ENCODE data around the gene IL32. TPM values are rescaled to one million over a fixed set of nuclear protein-coding genes. Genes with fewer than 3 reads are reported as not detected.

The IL32 gene
- total RNA-seq, 4 donors from 2014 or later = 2.6 to 39.0 (median 21.6) TPM

- ATAC-seq = no peak
- H3K4me1 ChIP-seq = peaks cover 0 to 27% (median 18%) of the 10 kb centered on the region in 3 donors
- H3K36me3 ChIP-seq = no peaks in the 10 kb centered on the region
- H3K4me3 ChIP-seq = peak overlapping the region in 1 of 2 donors; percentile 51
- WGBS, 2 donors (ENCODE audit: low coverage in 1 of 2) = 0% methylated on average over 1 of the region's 54 CpGs
- no peaks in the 10 kb centered on the region for H3K9me3 ChIP-seq
- H3K27ac ChIP-seq = no peak overlapping the region
- H3K27me3 ChIP-seq = peaks cover 98% of the 10 kb centered on the region
- TF ChIP-seq POLR2A (IDR thresholded peaks at IDR 0.05) (no peak), EP300 (IDR thresholded peaks at IDR 0.05) (no peak), CTCF (IDR thresholded peaks at IDR 0.05) (no peak), POLR2AphosphoS5 (IDR thresholded peaks at IDR 0.05) (no peak)
Measured at GRCh38 chr16:3046641-3047386, 18.6 kb upstream of the IL32 start.

DNA sequence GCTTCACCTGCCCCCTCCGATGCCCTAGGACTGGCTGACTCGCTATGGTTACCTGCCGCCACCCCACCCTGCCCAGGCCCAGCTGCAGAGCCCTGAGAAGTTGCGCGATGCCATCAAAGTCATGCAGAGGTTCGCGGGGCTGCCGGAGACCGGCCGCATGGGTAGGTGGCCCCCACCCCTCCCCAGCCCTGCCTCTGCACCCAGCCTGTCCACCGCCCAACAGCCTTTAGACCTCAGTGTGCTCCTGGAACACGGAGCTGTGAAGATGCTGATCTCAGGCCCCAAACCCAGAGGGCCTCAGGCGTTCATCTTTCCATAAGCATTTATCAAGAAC lies 18.1 kb upstream of the IL32 start:
- no peak for ATAC-seq
- Histone ChIP-seq H3K4me3 (no peak overlapping the region), H3K4me1 (peaks cover 0 to 27% (median 18%) of the 10 kb centered on the region in 3 donors), H3K36me3 (no peaks in the 10 kb centered on the region), H3K27me3 (peaks cover 99% of the 10 kb centered on the region), H3K9me3 (no peaks in the 10 kb centered on the region), H3K27ac (no peak overlapping the region)
- TF ChIP-seq CTCF (IDR thresholded peaks at IDR 0.05) (no peak), EP300 (IDR thresholded peaks at IDR 0.05) (no peak), POLR2A (IDR thresholded peaks at IDR 0.05) (no peak), POLR2AphosphoS5 (IDR thresholded peaks at IDR 0.05) (no peak)
- WGBS, 2 donors (ENCODE audit: low coverage in 1 of 2) = 40% methylated on average over 1 of the region's 13 CpGs; no CpG with 5 or more reads in 1 of the 2 donors

DNA sequence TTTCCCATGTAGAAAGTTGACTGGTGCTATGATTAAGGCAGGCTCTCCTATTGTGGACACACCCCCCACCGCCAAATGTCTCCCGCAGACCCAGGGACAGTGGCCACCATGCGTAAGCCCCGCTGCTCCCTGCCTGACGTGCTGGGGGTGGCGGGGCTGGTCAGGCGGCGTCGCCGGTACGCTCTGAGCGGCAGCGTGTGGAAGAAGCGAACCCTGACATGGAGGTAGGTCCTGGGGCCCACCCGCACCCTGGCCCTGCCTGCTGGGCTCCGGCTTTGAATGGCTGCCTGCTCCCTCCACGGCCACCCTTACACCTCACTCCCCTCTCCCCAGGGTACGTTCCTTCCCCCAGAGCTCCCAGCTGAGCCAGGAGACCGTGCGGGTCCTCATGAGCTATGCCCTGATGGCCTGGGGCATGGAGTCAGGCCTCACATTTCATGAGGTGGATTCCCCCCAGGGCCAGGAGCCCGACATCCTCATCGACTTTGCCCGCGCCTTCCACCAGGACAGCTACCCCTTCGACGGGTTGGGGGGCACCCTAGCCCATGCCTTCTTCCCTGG lies 15.4 kb upstream of the IL32 start:
- ATAC-seq = no peak
- Histone ChIP-seq H3K36me3 (no peaks in the 10 kb centered on the region), H3K4me3 (no peak overlapping the region), H3K27ac (no peak overlapping the region), H3K9me3 (no peaks in the 10 kb centered on the region), H3K27me3 (peaks cover 73% of the 10 kb centered on the region), H3K4me1 (peaks cover 0 to 24% (median 18%) of the 10 kb centered on the region in 3 donors)
- no peak for TF ChIP-seq POLR2A (IDR thresholded peaks at IDR 0.05)
- no peak for TF ChIP-seq POLR2AphosphoS5 (IDR thresholded peaks at IDR 0.05)
- no peak for TF ChIP-seq EP300 (IDR thresholded peaks at IDR 0.05)
- no peak for TF ChIP-seq CTCF (IDR thresholded peaks at IDR 0.05)
- 76 to 94% methylated on average over 3 to 5 of the region's 26 CpGs for WGBS, 2 donors (ENCODE audit: low coverage in 1 of 2)

- no peak overlapping the region for H3K4me3 ChIP-seq
- H3K27me3 ChIP-seq = peaks cover 68% of the 10 kb centered on the region
- TF ChIP-seq POLR2AphosphoS5 (IDR thresholded peaks at IDR 0.05) = no peak
- TF ChIP-seq POLR2A (IDR thresholded peaks at IDR 0.05) = no peak
- TF ChIP-seq EP300 (IDR thresholded peaks at IDR 0.05) = no peak
- TF ChIP-seq CTCF (IDR thresholded peaks at IDR 0.05) = no peak
- H3K27ac ChIP-seq = no peak overlapping the region
- WGBS, 2 donors (ENCODE audit: low coverage in 1 of 2) = 72 to 87% methylated on average over 4 to 5 of the region's 5 CpGs
- no peak for ATAC-seq
- no peaks in the 10 kb centered on the region for H3K36me3 ChIP-seq
- H3K4me1 ChIP-seq = peaks cover 0 to 20% (median 16%) of the 10 kb centered on the region in 3 donors
- H3K9me3 ChIP-seq = no peaks in the 10 kb centered on the region
Measured at GRCh38 chr16:3050487-3050886, 15.0 kb upstream of the IL32 start.

- Histone ChIP-seq H3K27ac (no peak overlapping the region), H3K9me3 (no peaks in the 10 kb centered on the region), H3K36me3 (no peaks in the 10 kb centered on the region), H3K4me1 (peaks cover 0 to 14% (median 10%) of the 10 kb centered on the region in 3 donors), H3K4me3 (no peak overlapping the region), H3K27me3 (peaks cover 63% of the 10 kb centered on the region)
- no peak for ATAC-seq
- no peak for TF ChIP-seq POLR2AphosphoS5 (IDR thresholded peaks at IDR 0.05)
- TF ChIP-seq EP300 (IDR thresholded peaks at IDR 0.05) = no peak
- no peak for TF ChIP-seq POLR2A (IDR thresholded peaks at IDR 0.05)
- TF ChIP-seq CTCF (IDR thresholded peaks at IDR 0.05) = no peak
- 24 to 28% methylated on average over 4 of the region's 4 CpGs for WGBS, 2 donors (ENCODE audit: low coverage in 1 of 2)
Measured at GRCh38 chr16:3051009-3051408, 14.4 kb upstream of the IL32 start.

Measured in gastroesophageal sphincter (tissue), 4 donors.